ENCODE results near the gene RALBP1. TPM values are rescaled to one million over a fixed set of nuclear protein-coding genes. Genes with fewer than 3 reads are reported as not detected.

RALBP1 gene
- total RNA-seq, 4 donors from 2014 or later = 211 to 229 (median 224) TPM

DNA sequence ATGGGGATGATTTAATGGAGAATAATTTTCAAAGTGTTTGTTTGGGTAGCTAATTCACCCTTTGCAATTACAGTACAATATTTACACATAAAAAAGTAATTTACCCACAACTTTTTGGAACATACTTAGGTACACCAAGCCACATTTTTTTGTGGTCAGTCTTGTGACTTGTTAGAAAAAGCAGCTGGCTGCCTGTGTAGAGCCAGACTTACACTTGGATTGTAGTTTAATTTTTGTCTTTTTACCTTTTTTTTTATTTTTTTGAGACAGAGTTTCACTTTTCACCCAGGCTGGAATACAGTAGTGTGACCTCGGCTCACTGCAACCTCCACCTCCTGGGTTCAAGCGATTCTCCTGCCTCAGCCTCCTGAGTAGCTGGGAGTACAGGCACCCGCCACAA lies 45.4 kb downstream of the RALBP1 start:
- WGBS, 2 donors = 72 to 85% methylated on average over 3 of the region's 3 CpGs
- TF ChIP-seq, protein P1, sequence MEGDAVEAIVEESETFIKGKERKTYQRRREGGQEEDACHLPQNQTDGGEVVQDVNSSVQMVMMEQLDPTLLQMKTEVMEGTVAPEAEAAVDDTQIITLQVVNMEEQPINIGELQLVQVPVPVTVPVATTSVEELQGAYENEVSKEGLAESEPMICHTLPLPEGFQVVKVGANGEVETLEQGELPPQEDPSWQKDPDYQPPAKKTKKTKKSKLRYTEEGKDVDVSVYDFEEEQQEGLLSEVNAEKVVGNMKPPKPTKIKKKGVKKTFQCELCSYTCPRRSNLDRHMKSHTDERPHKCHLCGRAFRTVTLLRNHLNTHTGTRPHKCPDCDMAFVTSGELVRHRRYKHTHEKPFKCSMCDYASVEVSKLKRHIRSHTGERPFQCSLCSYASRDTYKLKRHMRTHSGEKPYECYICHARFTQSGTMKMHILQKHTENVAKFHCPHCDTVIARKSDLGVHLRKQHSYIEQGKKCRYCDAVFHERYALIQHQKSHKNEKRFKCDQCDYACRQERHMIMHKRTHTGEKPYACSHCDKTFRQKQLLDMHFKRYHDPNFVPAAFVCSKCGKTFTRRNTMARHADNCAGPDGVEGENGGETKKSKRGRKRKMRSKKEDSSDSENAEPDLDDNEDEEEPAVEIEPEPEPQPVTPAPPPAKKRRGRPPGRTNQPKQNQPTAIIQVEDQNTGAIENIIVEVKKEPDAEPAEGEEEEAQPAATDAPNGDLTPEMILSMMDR (IDR thresholded peaks at IDR 0.05) = no peak
- TF ChIP-seq POLR2A (IDR thresholded peaks at IDR 0.05) = no peak
- no peak overlapping the region for H3K4me3 ChIP-seq (ENCODE audit: low read depth, poor library complexity, severe bottlenecking)
- no peak for DNase-seq (ENCODE audit: low spot score in 2 of 2)
- intact Hi-C loops (cut with DNase I; ENCODE audit: low total_unique reads) = no loop called here

DNA sequence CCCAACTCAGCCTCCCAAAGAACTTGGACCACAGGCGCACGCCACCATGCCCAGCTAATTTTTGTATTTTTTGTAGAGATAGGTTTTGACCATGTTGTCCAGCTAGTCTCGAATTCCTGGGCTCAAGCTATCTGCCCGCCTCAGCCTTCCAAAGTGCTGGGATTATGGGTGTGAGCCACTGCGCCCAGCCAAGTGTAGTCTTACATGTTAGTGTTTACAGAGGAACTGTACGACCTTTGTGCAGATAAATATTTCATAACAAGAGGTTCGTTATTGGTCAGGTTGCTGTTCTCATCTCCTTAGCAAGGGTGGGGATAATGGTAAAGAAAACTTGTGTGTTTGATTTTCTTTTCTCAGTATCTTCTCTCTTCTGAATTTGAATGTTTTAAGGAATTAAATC lies 46.5 kb downstream of the RALBP1 start:
- intact Hi-C loops (cut with DNase I; ENCODE audit: low total_unique reads) = no loop called here
- DNase-seq (ENCODE audit: low spot score in 2 of 2) = no peak
- H3K4me3 ChIP-seq (ENCODE audit: low read depth, poor library complexity, severe bottlenecking) = no peak overlapping the region
- 90 to 94% methylated on average over 7 of the region's 7 CpGs for WGBS, 2 donors
- TF ChIP-seq, protein P1 (IDR thresholded peaks at IDR 0.05) = no peak
- no peak for TF ChIP-seq POLR2A (IDR thresholded peaks at IDR 0.05)

DNA sequence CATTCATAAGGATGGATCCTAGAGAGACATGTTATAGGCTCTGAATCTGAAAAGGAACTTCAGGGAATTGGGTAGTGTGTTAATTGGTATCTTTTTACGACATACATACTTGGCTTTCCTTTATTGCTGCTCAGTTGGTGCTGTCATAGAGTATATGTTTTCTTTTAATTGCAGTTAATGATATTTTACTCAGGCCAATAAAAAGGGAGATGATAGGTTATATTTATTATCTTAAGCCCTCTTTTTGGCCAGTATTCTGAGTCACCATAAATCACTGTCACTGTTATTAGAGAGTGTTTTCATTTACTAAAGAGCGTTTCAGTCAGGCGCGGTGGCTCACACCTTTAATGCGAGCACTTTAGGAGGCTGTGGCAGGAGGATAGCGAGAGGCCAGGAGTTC lies 47.6 kb downstream of the RALBP1 start:
- 88 to 92% methylated on average over 6 of the region's 6 CpGs for WGBS, 2 donors
- TF ChIP-seq, protein P1 (IDR thresholded peaks at IDR 0.05) = no peak
- no peak for DNase-seq (ENCODE audit: low spot score in 2 of 2)
- H3K4me3 ChIP-seq (ENCODE audit: low read depth, poor library complexity, severe bottlenecking) = no peak overlapping the region
- intact Hi-C loops (cut with DNase I; ENCODE audit: low total_unique reads) = no loop called here

DNA sequence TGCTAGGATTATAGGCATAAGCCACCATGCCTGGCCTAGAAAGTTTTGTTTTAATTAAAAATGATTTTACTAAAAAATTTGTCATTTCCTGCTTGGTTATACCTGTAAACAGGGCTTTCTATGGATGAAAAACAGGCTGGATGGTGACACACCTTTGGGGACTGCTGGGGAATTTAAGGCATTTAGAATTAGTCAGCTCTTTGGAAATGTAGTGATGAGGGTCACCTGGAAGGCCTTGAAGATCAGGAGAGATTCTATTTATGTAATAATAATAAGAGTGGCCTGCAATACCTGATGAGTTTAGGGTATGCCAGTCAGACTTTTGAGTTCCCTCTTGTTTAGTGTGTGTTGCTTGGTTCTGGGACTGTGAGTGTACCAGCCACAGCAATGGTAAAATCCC lies 51.1 kb downstream of the RALBP1 start:
- no peak for DNase-seq (ENCODE audit: low spot score in 2 of 2)
- no peak overlapping the region for H3K4me3 ChIP-seq (ENCODE audit: low read depth, poor library complexity, severe bottlenecking)
- TF ChIP-seq POLR2A (IDR thresholded peaks at IDR 0.05) = no peak
- TF ChIP-seq, protein P1 (IDR thresholded peaks at IDR 0.05) = no peak
- intact Hi-C loops (cut with DNase I; ENCODE audit: low total_unique reads) = no loop called here

- 89 to 94% methylated on average over 6 of the region's 6 CpGs for WGBS, 2 donors
These were observed 55.1 kb downstream of the RALBP1 start for GRCh38 chr18:9530226-9531009.

More at GRCh38 chr18:9530226-9531009, 55.1 kb downstream of the RALBP1 start:
- intact Hi-C loops (cut with DNase I; ENCODE audit: low total_unique reads) = no loop called here
- no peak for DNase-seq (ENCODE audit: low spot score in 2 of 2)
- TF ChIP-seq, protein P1 (IDR thresholded peaks at IDR 0.05) = no peak
- TF ChIP-seq POLR2A (IDR thresholded peaks at IDR 0.05) = no peak
- H3K4me3 ChIP-seq (ENCODE audit: low read depth, poor library complexity, severe bottlenecking) = no peak overlapping the region
